Measurements from ENCODE around the gene NR6A1.
"Not testable (repeated sequence)": the region's sequence is repeated elsewhere in the genome, so short reads cannot be mapped to it uniquely, and the experiment has no call there.

NR6A1 gene

DNA sequence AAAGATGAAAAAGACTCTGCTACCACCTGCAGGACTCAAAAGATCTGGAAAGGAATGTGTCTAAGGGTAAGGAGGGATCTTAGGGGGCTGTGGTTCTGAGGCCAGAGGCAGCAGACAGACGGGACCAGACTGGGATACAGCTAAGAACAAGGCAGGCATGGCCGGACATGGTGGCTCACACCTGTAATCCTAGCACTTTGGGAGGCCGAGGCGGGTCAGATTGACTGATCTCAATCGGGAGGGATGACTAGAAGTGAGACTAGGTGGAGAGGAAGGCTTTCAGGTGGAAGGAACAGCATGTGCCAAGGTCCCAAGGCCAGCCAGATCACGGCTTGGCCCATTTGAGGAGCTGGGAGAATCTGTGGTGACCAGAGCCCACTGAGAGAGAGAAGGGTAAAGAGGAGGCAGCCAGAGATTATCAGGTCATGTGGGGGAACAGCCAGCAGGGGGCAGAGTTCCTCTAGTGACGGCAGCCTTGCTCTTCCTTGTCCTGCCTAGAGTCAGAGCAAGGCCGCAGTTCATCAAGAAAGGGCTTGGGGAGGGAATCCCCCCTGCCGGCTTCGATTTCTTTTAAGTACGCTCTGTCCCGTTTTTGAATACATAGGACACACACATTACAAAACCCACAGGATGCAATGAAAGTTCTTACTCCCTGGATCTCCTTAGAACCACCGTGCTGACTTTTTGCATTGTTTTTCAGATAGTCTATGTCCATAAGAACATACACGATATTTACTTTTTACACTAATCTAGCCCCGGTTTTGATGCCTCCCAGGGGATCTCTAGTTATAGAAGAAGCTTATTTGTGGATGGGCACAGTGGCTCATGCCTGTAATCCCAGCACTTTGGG, 3.2 kb upstream of the NR6A1 start:
- peak; percentile 86 for DNase-seq

DNA sequence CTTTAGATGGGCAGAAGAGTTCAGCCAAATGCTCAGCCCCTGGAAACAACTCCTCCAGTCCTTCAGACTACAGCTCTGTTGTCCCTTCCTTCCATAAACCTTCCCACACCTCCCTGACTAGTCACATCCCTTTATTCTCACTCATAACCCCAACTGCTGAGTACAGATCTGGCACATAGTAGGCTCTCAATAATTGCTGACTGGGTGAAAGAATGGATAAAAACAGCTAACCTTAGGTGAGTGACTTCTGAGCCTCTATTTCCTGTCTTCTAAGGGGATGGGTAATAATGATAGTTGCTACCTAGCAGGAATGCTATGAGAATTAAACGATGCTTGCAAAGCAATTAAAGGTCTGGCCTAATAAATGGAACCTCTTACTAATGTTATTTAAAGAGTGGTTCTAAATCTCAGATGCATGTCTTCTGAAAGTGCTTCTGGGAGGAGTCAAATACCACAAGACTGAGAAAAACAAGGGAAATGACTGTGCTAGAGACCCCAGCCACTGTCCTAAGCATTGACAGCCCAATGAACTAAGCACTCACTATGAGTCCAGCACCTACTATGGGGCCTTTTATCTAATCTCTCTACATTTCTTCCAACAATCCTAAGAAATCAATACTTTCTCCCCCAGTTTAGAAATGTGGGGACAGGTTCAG, 2.5 kb upstream of the NR6A1 start:
- no peak for DNase-seq

DNA sequence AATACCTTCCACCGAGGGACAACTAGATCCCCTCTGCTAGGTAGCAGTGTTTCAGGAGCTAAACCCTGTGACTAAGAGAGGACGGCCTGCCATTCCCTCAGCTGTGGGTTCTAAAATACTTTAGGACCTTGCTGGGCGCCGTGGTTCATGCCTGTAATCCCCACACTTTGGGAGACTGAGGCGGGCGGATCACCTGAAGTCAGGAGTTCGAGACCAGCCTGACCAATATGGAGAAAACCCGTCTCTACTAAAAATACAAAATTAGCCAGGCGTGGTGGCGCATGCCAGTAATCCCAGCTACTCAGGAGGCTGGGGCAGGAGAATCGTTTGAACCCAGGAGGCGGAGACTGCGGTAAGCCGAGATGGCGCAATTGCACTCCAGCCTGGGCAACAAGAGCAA, 1.8 kb upstream of the NR6A1 start:
- not testable (repeated sequence) for DNase-seq

DNA sequence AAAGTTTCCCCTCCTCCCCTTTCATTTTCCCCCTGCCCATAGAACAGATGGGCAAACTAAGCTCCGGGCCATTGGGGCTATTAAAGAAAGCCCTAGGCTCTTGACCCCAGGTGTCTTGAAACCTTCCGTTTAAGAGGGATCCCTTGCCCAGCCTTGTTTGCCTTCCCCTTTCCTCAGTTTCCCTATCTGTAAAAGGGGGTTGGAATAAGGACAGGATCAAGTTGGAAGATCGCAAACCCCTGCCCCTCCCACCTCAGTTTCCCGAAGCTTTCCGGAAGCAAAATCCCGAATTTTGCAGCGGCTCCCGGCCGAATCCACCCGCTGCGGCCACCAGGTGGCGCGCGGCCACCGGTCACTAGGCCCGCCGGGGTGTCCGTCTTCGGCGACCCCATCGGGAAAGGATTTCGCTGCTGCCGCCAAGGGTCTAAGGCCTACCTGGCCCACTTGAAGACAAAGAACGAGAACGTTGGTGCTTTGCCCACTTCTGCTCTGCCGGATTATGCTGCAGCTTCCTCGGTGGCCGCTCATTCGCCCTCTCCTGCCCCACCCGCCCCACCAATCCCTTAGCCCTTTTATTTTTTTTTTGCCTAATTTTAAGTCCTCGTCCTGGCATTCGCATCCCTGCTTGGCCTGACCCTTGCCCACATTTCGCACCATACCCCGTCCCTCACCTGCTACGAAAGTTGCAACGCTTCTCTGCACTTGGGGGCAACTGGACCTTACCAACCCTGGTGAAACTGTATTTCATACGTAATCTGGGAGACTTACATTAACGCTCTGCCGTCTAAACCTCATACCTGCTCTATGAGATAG, 962 bp upstream of the NR6A1 start:
- peak; percentile 41 for DNase-seq

DNA sequence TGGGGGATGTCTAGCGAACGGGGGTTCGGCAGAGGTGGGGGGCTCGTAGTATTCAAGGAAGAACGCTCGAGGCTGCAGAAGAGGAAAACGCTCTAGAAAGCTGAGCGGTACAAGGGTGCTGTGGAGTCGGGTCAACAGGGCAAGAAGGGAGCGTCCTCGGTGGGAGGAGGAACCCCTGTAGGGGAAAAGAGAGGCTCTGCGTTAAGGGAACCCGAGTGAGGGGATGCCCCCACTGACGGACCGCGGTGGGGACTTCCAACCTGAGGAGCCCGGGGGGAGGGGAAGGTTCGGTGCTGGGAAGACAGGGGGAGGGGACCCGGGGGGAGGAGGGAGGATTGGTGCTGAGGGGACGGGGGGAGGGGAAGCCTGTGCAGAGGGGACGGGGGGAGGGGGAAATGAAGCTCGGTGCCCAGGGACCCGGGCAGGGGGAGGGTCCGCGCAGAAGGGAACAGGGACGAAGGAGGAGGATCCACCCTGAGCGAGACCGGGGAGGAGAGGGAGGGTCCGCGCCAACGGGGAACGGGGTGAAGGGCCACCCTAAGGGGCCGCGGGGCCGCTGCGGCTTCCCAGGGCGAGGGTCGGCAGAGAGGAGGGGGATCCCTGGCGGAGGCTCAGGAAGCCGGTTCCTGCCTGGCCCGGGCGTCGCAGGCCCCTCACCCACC, 621 bp downstream of the NR6A1 start:
- DNase-seq: peak; percentile 50

DNA sequence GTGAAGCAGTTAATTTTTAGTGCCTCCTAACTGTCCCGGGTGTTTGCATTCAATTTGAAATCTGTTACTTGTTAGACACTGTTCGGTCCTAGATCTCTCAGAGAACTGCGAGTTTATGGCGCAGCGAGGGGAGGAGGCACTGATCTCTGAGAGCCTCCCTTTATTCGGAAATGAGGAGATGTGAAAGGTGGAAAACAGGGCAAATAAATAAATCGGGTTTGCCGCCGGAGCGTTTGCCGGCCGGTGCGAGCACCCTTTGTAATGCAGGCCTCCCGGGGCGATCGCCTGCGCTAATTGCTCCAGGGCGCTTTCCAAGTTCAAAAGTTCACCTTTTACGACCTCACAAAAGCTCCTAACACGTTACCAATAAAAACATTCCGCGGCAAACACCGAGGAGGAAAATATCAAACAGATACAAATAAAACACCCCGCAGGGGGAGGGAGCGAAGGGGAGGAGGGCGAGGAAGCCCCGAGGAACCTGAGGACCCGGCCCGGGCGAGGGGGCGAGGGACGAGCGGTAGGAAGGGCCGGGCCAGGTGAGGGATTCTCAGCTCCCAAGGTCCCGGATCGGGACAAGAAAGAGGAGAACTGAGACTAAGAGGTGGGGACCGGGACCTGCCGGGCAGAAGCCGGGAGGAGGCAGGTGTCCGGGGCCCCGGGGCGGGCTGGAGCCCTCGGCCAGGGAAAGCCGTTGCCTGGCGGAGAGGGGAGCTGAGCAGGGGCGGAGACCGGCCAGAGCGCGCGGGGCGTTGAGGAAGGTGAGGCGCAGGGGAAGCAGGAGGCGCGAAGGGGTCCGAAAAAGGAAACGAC, 1.4 kb downstream of the NR6A1 start:
- DNase-seq: peak; percentile 7

DNA sequence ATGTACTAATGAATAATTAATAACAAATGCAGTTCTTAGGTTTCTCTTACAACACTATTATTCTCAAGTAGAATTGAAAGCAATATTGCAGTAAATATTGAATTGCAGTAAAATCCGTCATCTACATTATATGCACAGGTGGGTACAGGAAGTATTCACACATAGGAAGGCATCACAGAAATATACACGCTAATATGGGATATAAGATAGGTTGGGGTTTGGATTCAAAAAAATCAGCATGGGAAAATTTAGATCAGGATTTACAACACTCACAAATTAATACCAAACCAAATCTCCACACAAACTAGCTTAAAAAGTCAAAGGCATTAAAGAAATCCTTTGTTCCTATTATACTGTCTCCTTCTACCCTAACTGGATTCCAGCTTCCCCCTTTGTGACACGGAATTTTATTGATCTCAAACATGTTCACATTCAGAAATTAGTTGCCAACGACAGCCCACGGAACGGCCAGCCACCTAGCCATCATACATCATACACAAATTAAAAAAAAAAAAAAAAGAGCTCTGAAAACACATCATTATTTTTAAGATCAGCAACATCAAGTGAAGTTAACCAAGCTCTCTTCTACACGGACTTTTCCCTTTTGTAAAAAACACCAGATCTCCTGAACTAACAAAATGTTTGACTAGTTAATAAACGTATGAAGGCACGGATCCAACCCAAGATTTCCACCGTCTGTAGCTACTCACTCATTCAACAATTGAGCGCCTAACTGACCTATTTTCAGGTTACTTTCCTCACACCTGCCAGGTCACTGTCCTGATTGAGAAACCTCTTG, 2.2 kb downstream of the NR6A1 start:
- DNase-seq: no peak

DNA sequence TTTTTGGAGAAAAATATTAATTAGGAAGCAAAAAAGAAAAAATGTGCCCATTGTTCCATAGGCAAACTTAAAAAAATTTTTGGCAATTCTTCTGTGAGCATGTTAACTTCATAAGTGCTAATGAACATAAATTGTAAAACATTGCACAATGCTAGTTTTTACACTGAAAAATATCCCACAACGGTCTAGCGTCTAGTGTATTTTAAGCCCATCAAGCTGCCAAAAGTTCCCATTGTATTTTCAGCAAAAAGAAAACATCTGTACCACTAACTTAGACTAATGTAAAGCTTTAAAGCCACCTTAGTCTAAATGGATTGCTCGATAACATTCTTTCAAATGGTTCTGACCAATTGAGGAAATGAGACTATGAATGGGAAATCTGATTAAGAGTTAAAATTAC, 2.8 kb downstream of the NR6A1 start:
- no peak for DNase-seq

DNA sequence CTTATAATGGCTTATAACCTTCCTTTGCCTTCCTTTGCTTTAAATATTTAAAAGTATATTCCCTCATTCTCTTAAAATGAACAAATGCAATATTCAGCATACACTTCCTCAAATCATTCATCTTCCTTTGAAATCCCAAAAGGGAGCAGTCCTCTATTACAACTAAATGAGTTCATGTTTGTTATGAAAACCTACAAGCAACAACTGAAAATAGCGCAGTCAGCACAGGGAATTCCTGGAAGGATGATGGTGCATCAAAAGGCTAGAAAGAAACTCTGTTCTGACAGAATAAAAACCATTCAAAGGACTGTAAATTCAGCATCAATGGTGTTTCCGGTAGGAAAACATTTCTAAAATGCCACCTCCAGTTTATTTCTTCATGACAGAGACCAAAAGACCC, 3.3 kb downstream of the NR6A1 start:
- DNase-seq: no peak

DNA sequence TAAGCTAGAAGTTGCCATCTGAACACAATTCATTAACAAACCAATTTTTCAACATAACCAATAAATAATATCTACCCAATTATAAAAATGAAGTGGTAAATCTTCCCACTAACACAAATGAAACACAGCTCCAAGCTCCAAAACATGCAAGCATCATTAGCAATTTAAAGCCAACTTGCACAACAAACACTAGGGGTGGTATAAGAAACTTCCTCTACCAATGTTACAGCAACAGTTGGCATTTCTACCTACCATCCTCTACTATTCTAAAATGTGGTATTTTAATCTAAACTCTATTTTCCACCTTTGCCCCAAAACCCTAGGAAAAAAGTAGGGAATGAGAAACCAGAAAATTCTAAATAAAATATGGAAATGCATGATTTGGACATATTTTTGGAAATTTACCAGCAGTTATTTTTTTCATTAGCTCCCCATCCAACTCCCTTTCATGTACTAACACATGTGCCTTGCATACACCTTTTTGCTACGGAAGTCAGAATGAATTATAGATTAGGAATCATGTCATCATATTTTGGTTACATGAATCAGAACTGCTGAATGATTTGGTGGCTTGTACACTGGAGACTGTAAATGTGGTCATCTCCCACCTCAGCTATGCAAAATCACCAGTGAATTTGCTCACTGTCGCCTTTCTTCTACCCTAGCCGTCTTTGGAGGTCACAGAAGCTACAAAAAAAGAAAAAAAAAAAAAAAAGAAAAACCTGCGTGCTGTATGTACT, 4.1 kb downstream of the NR6A1 start:
- DNase-seq: no peak

DNA sequence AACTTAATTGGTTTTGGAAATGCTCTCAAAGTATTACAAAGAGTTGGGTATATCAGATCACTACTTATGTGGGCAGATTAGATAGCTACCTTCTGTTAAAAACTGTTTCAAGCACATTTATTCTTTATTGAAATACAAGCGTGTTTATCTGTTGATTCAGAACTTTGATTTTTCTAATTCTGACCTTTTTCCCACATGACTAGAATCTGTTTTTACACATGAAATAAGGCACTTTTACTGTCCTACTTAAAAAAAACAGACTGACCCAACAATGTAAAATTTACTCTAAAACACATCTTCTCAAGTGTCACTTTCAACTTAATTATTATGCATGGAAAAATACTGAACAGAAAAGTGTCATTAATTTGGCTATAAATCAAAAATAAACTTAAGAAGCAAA, 4.8 kb downstream of the NR6A1 start:
- no peak for DNase-seq

DNA sequence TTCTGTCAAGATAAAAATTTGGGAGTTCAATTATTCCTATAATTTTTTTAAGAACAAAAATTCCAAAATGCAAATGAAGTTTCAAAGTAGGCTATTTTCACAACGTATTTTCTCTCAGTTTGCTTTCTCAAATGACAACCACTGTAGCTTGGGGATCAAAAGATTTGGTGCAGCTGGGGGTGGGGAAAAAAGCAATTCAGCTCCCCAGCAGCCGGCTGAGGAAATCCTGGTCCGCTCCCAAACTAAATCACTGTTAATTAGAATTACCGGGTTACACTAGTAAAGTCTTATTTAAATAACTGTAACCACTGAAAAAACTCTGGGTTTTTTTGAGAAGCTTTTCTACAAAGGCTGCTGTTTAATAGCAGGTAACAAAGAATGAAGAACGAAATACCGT, 5.7 kb downstream of the NR6A1 start:
- no peak for DNase-seq

DNA sequence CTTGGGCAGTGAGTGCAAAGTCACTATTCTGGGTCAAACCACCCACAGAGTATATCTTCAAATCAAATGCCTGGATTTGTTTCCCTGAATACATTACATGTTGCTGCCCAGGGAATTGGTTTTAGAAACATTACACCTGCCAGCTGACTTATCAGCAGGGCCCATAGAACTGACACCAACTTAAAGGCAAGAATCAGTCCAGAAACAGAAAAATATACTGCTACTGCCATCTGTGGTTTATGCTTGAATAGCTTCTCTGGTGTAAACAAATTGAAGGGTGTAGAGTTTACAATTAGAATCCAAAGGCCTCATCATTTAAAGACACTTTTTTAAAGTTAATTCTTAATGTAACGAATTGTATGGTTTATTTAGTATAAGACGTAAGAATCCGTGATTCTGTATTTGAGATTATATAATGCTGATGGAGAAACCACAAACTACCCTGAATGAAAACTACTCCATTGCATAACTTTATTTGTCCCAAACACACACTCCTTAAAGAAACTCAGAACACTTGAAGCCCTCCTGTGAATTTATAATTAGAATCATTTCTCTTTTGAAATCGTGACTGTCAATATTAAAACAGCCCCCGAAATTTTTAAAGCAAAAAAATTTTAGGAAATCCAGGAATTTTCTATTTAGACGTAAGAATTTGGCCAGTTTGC, 6.2 kb downstream of the NR6A1 start:
- peak; percentile 10 for DNase-seq

DNA sequence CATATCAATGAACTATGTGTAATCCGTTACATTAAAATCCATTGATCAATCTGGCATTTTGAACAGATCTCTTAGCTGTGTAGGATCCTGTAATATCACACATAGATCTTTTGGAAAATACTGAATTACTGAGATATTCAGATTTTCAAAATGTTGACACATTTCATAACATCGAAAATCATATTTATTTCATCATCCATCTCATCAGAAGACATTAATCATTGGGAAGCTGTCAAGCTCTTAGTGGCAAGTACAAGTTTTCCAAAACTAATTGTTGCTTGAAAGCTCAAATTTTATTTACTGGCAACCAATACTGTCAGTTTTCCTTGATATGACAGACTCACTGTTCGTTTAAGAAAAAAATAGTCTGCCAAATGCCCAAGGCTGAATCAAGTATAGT, 8.5 kb downstream of the NR6A1 start:
- DNase-seq: no peak

DNA sequence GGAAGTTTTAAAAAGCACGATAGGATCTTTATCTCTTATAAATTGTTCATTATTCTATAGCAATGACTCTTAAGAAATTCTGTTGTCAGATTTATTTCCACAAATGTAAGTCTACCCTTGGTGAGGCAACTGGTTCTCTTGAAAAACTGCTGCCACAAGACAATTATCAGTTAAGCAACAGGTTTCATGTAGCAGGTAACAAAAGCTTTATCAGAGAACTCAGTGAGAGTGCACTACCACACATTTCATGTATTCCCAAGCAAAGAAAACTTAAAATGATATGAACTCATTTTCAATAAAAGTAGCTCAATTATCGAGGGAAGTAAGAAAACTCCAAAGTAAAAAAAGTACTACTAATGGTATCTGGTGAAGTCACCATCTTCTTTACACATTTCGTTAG, 9.4 kb downstream of the NR6A1 start:
- no peak for DNase-seq

DNA sequence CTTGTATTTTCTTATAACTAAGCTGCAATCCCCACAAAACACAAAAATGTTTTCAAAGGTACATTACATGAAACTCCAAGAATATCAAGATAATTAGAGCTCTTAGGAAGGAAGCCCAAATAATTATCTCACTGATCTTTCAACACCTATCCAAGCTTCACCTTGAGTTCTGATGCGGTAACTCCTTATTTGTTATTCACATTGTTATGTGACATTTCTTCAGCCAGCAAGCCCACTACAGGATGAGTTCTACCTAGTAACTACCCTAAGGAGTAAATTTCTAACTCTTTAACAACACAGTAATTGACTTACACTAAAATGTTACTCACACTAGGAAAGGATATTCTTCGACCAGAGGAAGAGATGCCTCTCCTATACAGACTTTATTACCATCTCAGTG, 9.9 kb downstream of the NR6A1 start:
- no peak for DNase-seq

DNA sequence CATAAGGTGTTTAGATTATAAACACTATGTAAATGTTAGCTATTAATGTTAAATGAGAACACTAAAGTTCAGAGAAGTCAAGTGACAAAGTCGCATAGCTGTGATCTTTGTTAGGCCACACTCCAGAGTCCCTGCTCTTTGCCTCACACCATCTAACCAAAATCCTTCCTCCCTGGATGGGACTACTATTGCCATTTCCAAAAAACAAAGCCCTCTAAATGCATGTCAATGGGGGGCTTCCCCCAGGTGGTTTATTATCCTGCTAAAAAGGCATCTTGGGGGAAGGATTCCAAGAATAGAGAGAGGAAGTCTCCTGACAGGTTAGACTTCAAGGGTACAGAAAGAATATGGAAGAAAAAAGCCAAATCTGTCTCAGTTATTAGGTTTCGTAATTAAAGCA, 10.4 kb downstream of the NR6A1 start:
- DNase-seq: no peak

DNA sequence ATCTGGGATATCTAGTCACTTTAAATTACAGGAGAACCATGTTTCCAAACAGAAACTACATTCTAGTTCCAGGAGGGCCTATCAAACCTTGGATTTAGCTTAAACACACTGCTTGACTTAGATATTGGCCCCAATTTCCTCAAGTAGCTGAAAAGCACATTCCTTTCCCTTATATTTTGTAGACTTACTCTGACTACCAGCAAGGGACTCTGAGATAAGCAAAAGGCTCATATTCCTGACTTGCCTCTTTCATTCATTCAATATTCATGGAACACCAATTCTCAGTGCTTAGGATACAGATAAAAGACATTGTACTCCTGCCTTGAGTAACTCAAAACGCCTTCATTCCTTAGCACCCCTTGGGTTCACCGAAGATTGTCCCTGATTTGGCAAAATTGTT, 11.8 kb downstream of the NR6A1 start:
- no peak for DNase-seq

DNA sequence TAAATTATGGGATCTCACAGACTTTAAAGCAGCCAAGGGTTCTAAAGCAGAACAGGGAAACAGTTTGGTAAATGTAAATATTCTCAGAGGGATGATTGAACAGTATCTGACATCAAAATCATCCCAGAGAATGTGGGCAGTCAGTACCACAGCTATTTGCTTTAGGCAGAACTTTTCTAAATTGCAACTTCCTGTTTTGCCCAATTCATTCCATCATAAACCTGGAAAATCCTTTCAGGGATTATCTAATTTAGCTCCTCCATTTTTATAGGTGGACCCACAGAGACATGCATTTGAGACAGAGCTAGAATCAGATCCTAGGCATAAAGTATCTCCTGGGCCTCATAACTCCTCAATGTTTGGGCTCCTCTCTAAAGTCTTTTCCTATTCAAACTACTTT, 12.4 kb downstream of the NR6A1 start:
- DNase-seq: no peak

DNA sequence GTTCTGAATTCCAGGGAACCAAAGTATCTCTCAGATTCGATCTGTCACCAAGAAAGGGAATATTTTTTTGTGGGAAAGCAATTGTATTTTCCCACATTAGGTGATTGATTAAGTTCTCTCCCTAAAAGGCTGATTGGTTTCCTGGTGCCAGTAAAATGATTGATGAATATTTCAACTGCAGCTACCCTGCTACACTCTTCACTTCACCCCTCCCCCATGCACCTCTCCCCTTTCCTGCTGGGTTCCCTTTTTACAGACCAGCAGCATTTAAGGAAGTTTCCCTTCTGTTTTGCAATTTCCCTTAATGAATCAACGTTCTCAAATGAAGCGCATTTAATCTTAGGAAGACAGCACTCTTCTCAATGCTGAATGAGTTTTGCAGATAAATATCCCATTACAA, 13.1 kb downstream of the NR6A1 start:
- peak; percentile 2 for DNase-seq

Measured in CD4-positive, alpha-beta T cell treated with Interleukin-12 subunit alpha and Interleukin-12 subunit beta, for 1 hour (primary cell).